ENCODE measurements around the gene MYOF.
"Not testable (repeated sequence)": the region's sequence is repeated elsewhere in the genome, so short reads cannot be mapped to it uniquely, and the experiment has no call there.

Gene MYOF

GRCh38 chr10:93336110-93336509 lies 146.0 kb downstream of the MYOF start:
- DNase-seq: no peak

DNA sequence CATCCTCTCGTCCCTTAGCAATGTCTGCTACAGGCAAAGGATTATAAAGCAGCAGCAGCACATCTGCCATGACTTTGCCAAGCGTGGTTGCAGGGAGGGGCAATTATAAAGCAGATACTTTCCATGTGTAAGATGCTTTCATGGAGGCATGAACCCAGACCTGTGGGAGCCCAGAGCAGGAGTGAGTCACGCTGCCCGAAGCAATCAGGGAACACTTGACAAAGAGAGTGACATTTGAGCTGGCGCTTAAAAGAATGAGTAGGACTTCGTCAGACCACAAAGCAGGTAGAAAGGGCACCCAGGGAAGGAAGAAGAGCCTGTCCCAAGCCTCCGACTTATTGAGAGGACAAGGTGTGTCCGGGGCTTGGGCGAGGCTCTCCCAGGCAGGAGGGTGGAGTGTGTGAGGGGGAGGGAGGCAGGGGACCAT lies 147.2 kb downstream of the MYOF start:
- DNase-seq: no peak

DNA sequence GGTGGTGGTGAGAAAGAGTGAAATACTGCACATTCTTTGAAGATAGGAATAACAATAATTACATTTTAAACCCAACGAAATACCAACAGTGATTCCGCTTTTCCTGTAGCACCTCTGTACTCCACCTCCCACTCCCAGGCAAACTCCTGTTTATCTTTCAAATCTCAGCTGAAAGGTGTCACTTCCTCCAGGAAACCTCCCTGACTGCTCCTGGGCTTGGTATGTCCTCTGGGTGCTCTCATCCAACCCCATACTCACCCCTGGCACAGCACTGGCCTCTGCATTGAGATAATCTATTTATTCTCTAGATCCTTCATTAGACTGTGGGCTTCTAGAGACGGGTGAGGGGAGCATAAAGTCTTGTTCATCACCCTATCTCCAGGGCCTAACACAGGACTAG lies 148.0 kb downstream of the MYOF start:
- DNase-seq: no peak

DNA sequence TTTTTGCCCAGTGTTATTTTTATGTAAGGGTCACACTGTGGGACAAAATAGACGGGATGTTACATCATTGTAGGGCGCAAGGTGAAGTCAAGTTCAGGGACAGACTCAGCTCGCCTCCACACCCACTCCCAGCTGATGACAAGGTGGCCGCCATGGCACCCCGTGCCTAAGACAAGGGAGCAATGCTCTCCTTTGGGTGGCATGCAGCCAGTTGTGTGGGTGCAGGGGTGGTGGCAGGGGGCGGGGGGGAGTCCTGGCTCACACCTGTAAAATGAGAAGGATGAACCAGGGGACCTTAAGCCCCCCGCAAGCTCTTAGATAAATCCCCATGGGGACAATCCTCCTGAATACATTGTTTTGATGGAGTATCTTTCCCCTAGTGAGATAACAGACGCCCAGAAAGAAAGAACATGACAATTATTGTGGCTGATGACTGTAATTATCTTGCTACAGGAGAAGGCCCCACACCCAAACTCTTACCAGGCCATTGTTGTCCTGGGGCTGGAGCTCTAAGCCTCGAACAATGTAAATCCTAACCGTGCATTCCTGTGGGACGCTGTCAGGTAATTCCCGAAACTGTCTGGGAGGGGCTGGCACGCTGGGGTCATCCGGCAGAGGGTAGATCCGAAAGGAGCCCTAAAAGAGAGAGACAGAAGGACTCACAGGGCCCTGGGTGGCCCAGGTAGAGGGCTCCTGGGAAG lies 148.7 kb downstream of the MYOF start:
- DNase-seq: no peak

DNA sequence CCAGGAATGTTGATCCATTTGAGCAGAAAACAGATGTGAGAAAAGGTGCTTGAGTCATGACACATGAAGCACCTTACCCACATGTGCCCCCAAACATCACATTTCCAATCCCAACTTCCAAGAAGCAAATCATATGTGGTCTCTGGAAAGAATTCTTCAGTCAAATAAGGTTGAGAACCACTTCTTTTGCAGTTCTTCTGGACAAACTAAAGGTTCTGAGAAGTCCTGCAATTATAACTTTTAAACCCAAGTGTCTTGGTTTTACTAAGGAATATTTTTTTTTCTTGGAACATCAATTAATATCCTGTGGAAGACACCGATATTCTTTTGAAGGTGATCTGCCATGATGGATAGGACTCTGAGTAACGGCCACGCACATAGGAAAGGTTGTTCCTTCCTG lies 151.3 kb downstream of the MYOF start:
- DNase-seq: no peak

DNA sequence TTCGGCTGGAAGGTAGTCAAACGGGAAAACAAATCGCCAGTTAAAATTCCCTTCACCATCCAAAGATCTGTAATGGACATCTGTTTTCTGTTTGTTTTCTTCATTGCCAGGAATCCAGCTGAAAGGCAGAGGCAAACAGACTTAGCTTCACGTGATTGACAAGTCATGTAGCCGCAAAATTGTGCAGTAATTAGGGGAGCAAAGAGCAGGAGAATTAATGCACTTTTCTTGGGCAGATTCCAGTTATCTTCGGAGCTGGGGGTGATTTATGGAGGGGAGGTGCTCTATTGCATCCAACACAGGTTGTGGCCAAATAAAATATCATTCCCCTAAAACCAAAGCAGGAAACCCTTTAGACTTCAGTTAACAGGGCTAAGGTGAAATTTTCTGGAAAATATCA lies 162.2 kb downstream of the MYOF start:
- no peak for DNase-seq

DNA sequence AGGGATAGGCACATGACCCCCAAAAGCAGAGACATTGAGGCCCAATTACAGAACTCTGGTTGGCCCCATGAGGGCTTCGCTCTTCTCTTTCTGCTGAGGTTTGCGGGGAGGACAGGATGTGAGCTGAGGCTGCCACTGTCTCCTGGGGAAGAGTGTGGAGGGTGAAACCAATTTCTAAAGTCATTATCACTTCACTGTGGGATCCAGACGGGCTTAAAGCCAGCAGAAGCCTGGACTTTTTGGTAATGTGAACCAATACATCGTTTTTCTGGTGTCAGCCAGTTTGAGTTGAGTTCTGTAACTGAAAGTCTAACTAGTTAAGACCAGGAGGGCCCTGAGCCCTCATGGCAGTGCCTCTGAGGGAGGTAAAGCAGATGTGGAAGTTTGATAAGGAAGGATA lies 163.0 kb downstream of the MYOF start:
- no peak for DNase-seq

DNA sequence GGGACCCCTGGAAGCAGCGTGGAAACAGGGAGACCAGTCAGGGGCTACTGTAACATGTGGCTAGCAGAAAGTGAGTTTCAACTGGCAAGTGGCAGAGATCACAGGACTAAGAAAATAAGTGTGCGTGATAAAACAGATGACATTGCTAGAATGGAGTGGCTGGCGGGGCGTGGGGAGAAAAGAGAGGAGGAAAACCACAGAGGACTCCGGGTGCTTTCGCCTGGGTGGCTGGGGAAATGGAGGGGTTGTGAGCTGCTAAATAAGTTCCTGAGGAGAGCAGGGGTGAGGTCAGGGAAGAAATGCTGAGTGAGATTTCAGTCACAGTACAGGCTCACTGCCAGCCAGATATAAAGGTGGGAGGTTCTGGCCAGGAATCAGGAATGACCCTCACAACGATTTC lies 166.9 kb downstream of the MYOF start:
- DNase-seq: no peak

DNA sequence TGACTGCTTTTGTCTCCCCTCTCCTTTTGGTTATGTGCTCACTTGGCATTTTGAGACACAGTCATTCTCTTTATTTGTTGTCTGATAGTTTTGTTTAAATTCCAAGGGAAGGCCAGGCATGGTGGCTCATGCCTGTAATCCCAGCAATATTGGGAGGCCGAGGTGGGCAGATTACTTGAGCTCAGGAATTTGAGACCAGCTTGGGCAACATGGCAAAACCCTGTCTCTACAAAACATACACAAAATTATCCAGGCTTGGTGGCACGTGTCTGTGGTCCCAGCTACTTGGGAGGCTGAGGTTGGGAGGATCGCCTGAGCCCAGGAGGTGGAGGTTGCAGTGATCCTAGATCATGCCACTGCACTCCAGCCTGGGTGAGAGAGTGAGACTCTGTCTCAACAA lies 167.5 kb downstream of the MYOF start:
- DNase-seq: not testable (repeated sequence)

DNA sequence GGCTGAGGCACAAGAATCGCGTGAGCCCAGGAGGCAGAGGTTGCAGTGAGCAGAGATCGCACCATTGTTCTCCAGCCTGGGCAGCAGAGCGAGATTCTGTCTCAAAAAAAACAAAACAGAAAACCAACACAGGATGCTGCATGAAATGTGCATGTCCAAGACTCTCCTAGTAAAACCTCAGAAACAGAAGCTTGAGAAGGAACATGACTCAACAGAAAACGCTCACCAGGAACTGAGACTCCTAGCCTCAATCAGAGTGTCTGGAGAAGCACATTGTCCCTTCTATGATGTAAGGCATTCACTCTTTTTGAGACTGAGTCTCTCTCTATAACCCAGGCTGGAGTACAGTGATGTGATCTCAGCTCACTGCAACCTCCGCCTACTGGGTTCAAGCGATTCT lies 168.3 kb downstream of the MYOF start:
- no peak for DNase-seq

- no peak for DNase-seq
Measured at GRCh38 chr10:93309062-93309461, 173.1 kb downstream of the MYOF start.

DNA sequence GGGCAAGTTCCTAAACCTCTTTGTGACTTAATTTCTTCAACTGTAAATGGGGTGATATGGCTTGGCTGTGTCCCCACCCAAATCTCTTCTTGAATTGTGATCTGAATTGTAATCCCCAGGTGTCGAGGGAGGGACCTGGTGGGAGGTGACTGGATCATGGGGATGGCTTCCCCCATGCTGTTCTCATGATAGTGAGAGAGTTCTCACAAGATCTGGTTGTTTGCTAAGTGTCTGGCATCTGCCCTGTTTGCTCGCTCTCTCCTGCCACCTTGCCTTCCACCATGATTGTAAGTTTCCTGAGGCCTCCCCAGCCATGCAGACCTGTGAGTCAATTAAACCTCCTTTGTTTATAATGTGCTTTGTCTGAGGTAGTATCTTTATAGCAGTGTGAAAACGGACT lies 177.0 kb downstream of the MYOF start:
- DNase-seq: no peak

- no peak for DNase-seq
Measured at GRCh38 chr10:93300981-93301380, 181.2 kb downstream of the MYOF start.

DNA sequence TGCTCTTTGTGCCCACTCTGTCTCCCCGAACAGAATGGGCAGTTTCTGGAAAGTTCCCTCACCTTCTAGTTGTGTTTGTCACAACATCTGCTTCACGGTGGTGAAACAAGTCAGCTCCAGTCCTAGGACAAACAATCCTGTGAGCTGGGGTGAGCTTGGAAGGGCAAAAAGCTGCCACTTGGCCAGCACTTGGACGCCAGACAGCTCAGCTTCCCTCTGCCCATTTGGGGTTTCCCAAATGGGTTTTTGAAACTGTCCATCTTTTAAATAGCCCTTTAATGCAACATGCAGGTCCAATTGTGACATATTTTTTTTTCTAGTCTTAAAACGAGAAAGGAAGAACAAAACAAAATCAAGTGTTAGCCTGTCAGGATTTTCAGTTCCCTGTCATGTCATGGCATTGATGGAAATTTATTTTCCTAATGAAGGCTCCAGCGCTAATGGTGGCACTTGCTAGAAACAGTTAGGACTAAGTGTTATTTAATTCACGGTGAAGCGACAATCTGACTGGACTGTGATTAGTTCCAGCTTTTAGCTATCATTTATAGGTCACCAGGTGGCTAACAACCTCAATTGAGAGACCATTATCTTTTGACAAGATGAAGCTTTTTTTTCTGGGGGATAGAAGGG lies 181.7 kb downstream of the MYOF start:
- no peak for DNase-seq

- no peak for DNase-seq
Measured at GRCh38 chr10:93299606-93300287, 182.4 kb downstream of the MYOF start.

- no peak for DNase-seq
Measured at GRCh38 chr10:93299195-93299594, 182.9 kb downstream of the MYOF start.

DNA sequence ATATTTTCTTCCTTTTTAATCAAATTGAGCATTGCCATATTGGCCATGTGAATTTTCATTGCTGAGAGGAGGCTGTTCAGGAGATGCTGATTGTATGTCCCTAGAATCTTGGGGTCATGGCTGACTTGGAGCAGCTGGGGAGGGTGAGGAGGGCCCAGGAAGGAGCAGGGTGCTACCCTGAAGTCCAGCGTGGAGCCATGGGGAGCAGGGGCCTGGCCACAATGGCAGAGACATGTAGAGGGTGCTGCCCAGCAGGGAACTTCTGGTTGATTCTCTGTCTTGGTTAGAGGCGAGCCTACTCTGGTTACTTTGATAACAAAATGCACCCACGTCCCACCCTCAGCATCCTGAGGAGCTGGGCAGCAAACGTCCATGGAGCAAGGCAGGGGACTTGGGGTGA lies 186.0 kb downstream of the MYOF start:
- no peak for DNase-seq

DNA sequence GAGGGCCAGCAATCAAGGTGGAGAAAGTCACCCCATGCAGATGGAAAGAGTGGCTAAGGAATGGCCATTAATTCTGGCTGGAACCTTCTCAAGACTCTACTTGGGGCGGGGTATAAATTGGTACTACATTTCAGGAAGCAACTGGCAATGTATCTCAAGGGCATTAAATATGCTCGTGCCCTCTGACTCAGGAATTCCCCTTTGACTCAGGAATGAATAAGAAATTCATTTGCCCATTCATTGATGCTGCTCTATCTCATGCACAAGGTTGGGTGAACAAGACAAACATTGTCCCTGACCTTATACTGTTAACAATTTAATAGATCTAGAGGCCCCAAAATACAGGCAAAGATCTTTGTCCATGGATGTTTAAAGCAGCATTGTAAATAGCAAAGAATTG lies 188.1 kb downstream of the MYOF start:
- no peak for DNase-seq

GRCh38 chr10:93290661-93291354 lies 191.3 kb downstream of the MYOF start:
- no peak for DNase-seq

DNA sequence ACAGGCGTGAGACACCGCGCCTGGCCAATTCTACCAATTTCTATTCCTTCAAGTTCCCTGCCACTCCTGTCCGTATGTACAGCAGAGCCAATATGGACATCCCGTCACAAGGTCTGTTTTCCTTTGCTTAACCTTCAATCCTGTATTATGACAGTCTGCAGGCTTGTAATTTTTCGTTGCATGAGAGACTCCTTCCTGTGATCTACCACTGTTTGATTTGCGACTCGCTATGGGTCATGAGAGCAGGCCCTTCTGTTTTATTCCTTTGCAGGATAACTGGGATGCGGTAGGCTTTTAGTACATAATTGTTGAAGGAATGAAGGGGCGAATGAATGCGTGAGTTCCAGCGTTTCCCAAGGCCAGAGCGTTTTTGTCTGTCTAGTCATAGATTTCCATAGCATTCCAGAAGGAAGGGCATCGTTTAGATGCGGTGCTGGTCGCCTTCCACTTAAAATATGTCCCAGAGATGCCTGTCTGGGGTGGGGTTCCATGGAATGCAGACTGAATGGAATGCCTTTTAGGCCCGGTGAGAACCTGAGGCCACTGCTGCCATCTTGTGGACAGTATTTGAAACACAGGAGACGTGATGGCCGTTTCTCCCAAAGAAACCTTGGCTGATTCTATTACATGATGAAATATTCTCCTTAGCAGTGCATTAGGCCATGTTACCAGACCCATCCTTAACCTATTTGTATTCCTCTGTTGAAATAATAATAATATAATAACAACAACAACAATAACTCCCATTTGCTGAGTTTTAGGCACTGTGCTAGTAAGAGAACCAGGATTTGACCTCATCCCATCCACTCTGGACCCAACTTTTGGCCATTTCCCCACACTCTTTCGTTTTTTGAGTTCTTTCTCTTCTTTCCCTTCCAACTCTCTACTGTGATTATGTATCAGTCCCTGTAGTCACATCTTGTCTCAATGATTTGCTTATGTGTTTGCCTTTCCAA lies 193.2 kb downstream of the MYOF start:
- DNase-seq: no peak

GRCh38 chr10:93287775-93288174 lies 194.4 kb downstream of the MYOF start:
- DNase-seq: no peak

- not testable (repeated sequence) for DNase-seq
Measured at GRCh38 chr10:93284246-93284645, 197.9 kb downstream of the MYOF start.

- DNase-seq: no peak
Measured at GRCh38 chr10:93281367-93281720, 200.8 kb downstream of the MYOF start.

Measured in NCI-H526 treated with DMSO at 0.1 percent for 48 hours (cell line).